Mesothelial cell of epicardium (in vitro differentiated cells): ENCODE measurements around the gene EHBP1L1. TPM values are rescaled to one million over a fixed set of nuclear protein-coding genes. Genes with fewer than 3 reads are reported as not detected.

Experiments used
- DNase-seq, 2 experiments: peaks; one replicate each; pipeline ENCODE4 v3.0.0; 2021; ENCODE audit warnings: low spot score in 2 of 2; ENCODE audit not compliant: unreplicated experiment in 2 of 2
- H3K27ac Mint-ChIP-seq: 2 replicates; pipeline ENCODE4 v1.8.0; 2021; ENCODE audit warnings: mixed read lengths
- H3K27me3 Mint-ChIP-seq: 2 replicates; pipeline ENCODE4 v1.8.0; 2021; ENCODE audit warnings: low read depth, mixed read lengths
- H3K36me3 Mint-ChIP-seq: 2 replicates; pipeline ENCODE4 v1.8.0; 2021; ENCODE audit warnings: mixed read lengths
- H3K4me1 Mint-ChIP-seq: 2 replicates; pipeline ENCODE4 v1.8.0; 2021; ENCODE audit warnings: mixed read lengths
- H3K4me3 Mint-ChIP-seq: 2 replicates; pipeline ENCODE4 v1.8.0; 2021; ENCODE audit warnings: mild to moderate bottlenecking, moderate library complexity, mixed read lengths
- H3K9me3 Mint-ChIP-seq: 2 replicates; pipeline ENCODE4 v1.8.0; 2021; ENCODE audit warnings: mixed read lengths
- total RNA-seq: library from RNA; stranded (reverse); gene quantifications from 3 replicates; pipeline ENCODE4 v1.2.1, GENCODE V29; 2021
- TF ChIP-seq, protein P1 (sequence below): fragments of 200-600 bp; sonication (generic); IDR thresholded peaks from one replicate; pipeline ENCODE4 v1.5.0; 2021; ENCODE audit warnings: antibody characterized with exemption; ENCODE audit not compliant: unreplicated experiment

Gene EHBP1L1
- total RNA-seq, 1 donor from 2014 or later = 35.2 TPM

DNA sequence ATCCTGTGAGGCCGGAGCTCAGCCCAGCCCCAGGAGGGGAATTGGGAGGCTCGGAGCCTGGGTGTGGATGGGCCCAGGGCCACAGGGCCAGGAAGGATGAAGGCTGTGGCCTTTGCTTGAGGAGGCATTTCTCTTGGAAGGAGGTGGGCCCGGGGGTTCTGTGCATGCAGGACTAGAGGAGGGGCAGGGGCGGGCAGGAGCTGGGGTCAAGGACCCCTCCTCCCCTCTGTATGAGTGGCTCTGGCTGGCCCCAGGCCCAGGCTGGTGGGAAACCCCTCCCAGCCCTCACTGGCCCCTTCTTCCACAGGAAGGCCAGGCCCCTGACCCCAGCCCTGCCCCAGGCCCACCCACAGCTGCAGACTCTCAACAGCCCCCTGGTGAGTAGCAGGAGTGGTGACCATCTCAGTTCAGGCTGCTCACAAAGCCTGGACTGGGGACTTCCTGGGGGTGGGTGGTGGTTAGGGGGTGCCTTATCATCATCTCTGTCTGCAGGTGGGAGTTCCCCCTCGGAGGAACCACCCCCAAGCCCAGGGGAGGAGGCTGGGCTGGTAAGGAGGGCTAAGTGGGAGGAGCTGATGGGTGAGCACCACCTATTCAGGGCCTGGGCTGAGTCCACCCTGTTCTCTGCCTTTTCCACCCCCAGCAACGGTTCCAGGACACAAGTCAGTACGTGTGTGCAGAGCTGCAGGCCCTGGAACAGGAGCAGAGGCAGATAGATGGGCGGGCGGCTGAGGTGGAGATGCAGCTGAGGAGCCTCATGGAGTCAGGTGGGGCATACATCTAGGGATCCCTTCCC lies 13.8 kb downstream of the EHBP1L1 start:
- no peak for DNase-seq
- peaks cover 4% of the 10 kb centered on the region for H3K36me3 Mint-ChIP-seq
- peaks cover 14% of the 10 kb centered on the region for H3K4me1 Mint-ChIP-seq
- peaks cover 22% of the 10 kb centered on the region for H3K27me3 Mint-ChIP-seq
- H3K4me3 Mint-ChIP-seq = no peak overlapping the region
- no peak overlapping the region for H3K27ac Mint-ChIP-seq
- TF ChIP-seq, protein P1, sequence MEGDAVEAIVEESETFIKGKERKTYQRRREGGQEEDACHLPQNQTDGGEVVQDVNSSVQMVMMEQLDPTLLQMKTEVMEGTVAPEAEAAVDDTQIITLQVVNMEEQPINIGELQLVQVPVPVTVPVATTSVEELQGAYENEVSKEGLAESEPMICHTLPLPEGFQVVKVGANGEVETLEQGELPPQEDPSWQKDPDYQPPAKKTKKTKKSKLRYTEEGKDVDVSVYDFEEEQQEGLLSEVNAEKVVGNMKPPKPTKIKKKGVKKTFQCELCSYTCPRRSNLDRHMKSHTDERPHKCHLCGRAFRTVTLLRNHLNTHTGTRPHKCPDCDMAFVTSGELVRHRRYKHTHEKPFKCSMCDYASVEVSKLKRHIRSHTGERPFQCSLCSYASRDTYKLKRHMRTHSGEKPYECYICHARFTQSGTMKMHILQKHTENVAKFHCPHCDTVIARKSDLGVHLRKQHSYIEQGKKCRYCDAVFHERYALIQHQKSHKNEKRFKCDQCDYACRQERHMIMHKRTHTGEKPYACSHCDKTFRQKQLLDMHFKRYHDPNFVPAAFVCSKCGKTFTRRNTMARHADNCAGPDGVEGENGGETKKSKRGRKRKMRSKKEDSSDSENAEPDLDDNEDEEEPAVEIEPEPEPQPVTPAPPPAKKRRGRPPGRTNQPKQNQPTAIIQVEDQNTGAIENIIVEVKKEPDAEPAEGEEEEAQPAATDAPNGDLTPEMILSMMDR = no peak
- H3K9me3 Mint-ChIP-seq = no peaks in the 10 kb centered on the region

DNA sequence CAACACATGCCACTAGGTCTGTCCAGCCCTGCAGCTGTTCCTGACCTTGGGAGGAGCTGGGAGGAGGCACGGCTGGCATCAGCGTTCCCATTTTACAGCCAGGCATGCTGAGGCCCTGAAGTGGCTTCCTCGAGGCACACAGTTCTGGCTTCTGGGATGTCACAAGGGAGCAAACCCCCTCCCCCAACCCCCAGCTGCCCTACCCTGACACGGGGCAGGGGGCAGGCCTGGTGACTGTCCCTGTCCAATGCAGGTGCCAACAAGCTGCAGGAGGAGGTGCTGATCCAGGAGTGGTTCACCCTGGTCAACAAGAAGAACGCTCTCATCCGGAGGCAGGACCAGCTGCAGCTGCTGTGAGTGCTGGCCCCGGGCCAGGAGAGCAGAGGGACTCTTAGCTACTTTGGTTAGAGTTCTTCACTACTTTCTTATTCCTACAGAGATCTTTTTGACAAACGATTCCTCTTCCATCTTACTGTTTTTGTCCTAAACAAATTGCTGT lies 14.4 kb downstream of the EHBP1L1 start:
- peaks cover 14% of the 10 kb centered on the region for H3K4me1 Mint-ChIP-seq
- no peak overlapping the region for H3K27ac Mint-ChIP-seq
- no peaks in the 10 kb centered on the region for H3K9me3 Mint-ChIP-seq
- DNase-seq = no peak
- H3K36me3 Mint-ChIP-seq = peaks cover 4% of the 10 kb centered on the region
- H3K4me3 Mint-ChIP-seq = no peak overlapping the region
- peaks cover 22% of the 10 kb centered on the region for H3K27me3 Mint-ChIP-seq
- TF ChIP-seq, protein P1 = no peak

DNA sequence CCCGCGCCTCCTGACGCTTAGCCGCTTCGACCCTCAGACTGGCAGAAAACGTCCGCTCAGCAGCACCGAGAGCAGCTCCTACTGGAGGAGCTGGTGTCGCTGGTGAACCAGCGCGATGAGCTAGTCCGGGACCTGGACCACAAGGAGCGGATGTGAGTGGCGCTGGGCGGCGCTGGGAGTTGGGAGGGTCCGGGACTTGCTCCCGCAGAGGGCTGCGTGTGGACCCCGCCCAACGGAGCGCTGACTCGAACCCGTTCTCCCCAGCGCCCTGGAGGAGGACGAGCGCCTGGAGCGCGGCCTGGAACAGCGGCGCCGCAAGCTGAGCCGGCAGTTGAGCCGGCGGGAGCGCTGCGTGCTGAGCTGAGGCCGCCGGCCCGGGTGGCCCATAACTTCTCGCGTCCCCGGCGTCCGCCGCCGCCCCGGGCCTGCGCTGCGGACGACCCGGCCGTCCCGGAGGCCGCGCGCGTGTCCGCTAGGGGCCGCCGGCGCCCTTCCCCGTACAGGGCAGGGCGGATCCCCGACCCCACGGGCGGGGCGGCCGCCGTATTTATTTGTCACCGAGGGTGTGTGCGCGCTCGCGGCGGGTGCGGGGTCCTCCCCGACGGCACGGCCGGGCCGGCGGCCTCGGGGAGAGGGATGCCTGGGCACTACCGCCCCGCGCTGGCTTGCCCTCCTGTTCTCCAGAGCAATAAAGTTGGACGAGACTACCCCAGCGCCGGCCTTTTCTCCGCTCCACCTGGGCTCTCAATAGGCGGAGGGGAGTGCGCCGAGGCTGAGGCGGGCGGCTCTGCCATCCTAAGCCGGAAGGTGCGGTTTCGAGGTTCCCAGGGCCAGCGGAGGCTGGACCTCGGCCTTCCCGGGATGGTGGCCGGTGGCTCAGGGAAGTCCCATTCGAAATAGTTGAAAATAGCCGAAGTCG lies 16.3 kb downstream of the EHBP1L1 start:
- Mint-ChIP-seq H3K4me3 (peak overlapping the region; percentile 51), H3K27me3 (peaks cover 22% of the 10 kb centered on the region), H3K4me1 (peaks cover 14% of the 10 kb centered on the region), H3K9me3 (no peaks in the 10 kb centered on the region), H3K36me3 (peaks cover 4% of the 10 kb centered on the region), H3K27ac (no peak overlapping the region)
- TF ChIP-seq, protein P1 = peak; percentile 23
- no peak for DNase-seq

GRCh38 chr11:65592858-65593517 lies 17.1 kb downstream of the EHBP1L1 start:
- DNase-seq = no peak
- peaks cover 7% of the 10 kb centered on the region for H3K36me3 Mint-ChIP-seq
- peaks cover 22% of the 10 kb centered on the region for H3K27me3 Mint-ChIP-seq

More at GRCh38 chr11:65592858-65593517, 17.1 kb downstream of the EHBP1L1 start:
- peaks cover 14% of the 10 kb centered on the region for H3K4me1 Mint-ChIP-seq
- H3K9me3 Mint-ChIP-seq = no peaks in the 10 kb centered on the region
- H3K4me3 Mint-ChIP-seq = peak overlapping the region; percentile 51
- H3K27ac Mint-ChIP-seq = no peak overlapping the region
- TF ChIP-seq, protein P1 = no peak
